HEK293T (cell line): ENCODE data around the gene LYSMD1.

Experiments
- ARNT ChIP-seq: fragments of 450-650 bp; IDR thresholded peaks from 2 replicates; pipeline ENCODE4 v1.6.1; 2017; ENCODE audit warnings: mild to moderate bottlenecking
- BHLHE40 ChIP-seq: fragments of 450-650 bp; IDR thresholded peaks from 2 replicates; pipeline ENCODE4 v1.6.1; 2016; ENCODE audit warnings: mild to moderate bottlenecking, moderate library complexity, borderline replicate concordance
- FOXA1 ChIP-seq: fragments of 450-650 bp; IDR thresholded peaks from 2 replicates; pipeline ENCODE4 v1.6.1; 2016; ENCODE audit warnings: mild to moderate bottlenecking
- FOXK2 ChIP-seq: fragments of 450-650 bp; IDR thresholded peaks from 2 replicates; pipeline ENCODE4 v1.6.1; 2016; ENCODE audit warnings: mild to moderate bottlenecking
- FOXM1 ChIP-seq: fragments of 450-650 bp; IDR thresholded peaks from 2 replicates; pipeline ENCODE4 v1.6.1; 2017; ENCODE audit warnings: mild to moderate bottlenecking, borderline replicate concordance
- NFRKB ChIP-seq: fragments of 450-650 bp; IDR thresholded peaks from 2 replicates; pipeline ENCODE4 v1.6.1; 2016; ENCODE audit warnings: mild to moderate bottlenecking, moderate library complexity
- PKNOX1 ChIP-seq: fragments of 450-650 bp; IDR thresholded peaks from 2 replicates; pipeline ENCODE4 v1.6.1; 2016
- SP1 ChIP-seq: fragments of 450-650 bp; IDR thresholded peaks from 2 replicates; pipeline ENCODE4 v1.6.1; 2017

DNA sequence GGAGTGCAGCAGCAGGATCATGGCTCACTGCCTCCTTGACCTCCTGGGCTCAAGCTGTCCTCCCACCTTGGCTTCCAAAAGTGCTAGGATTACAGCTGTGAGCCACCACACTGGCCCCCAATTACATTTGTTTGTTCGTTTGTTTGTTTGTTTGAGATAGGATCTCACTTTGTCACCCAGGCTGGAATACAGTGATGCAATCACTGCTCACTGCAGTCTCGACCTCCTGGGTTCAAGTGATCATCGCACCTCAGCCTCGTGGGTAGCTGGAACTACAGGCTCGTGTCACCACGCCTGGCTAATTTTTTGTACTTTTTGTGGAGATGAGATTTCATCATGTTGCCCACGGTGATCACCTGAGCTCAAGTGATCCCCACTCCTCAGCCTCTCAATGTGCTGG is 26.3 kb upstream of the LYSMD1 start:
- TF ChIP-seq SP1, result no peak
- no peak for TF ChIP-seq NFRKB
- no peak for TF ChIP-seq FOXA1
- TF ChIP-seq BHLHE40, result no peak
- TF ChIP-seq ARNT, result no peak
- TF ChIP-seq FOXK2, result no peak
- no peak for TF ChIP-seq FOXM1
- TF ChIP-seq PKNOX1, result no peak
